Smooth muscle cell (in vitro differentiated cells): ENCODE data around the gene SPATA1. TPM values are rescaled to one million over a fixed set of nuclear protein-coding genes. Genes with fewer than 3 reads are reported as not detected.

ENCODE experiments used
- DNase-seq: peaks from one replicate; lab custom pipeline; 2025; ENCODE audit not compliant: unreplicated experiment; lab: John Stamatoyannopoulos, UW
- H2AFZ ChIP-seq: fragments of 200-600 bp; sonication (generic); 2 replicates; pipeline ENCODE4 v1.6.0; 2016; ENCODE audit warnings: antibody characterized with exemption, low read depth, mild to moderate bottlenecking
- H3F3A ChIP-seq: fragments of 200-600 bp; sonication (generic); 2 replicates; pipeline ENCODE4 v1.6.0; 2017; ENCODE audit warnings: antibody characterized with exemption, low read depth
- H3K27ac ChIP-seq: fragments of 200-600 bp; sonication (generic); 2 replicates; pipeline ENCODE4 v1.5.1; 2016; ENCODE audit warnings: low read depth, mild to moderate bottlenecking
- H3K27me3 ChIP-seq: fragments of 200-600 bp; sonication (generic); 2 replicates; pipeline ENCODE4 v1.6.1; 2016; ENCODE audit warnings: low read depth, mild to moderate bottlenecking
- H3K36me3 ChIP-seq: fragments of 200-600 bp; sonication (generic); 2 replicates; pipeline ENCODE4 v1.5.1; 2016; ENCODE audit warnings: low read depth
- H3K4me1 ChIP-seq: fragments of 200-600 bp; sonication (generic); 2 replicates; pipeline ENCODE4 v1.5.1; 2016; ENCODE audit warnings: low read depth
- H3K4me2 ChIP-seq: fragments of 200-600 bp; sonication (generic); 2 replicates; pipeline ENCODE4 v1.6.0; 2016; ENCODE audit warnings: mild to moderate bottlenecking
- H3K4me3 ChIP-seq: fragments of 200-600 bp; sonication (generic); 2 replicates; pipeline ENCODE4 v1.5.1; 2016; ENCODE audit warnings: mild to moderate bottlenecking
- H3K79me2 ChIP-seq: fragments of 200-600 bp; sonication (generic); 2 replicates; pipeline ENCODE4 v1.6.0; 2016; ENCODE audit warnings: low read depth, mild to moderate bottlenecking
- H3K9ac ChIP-seq: fragments of 200-600 bp; sonication (generic); 2 replicates; pipeline ENCODE4 v1.6.0; 2016; ENCODE audit warnings: low read depth
- H3K9me3 ChIP-seq: fragments of 200-600 bp; sonication (generic); replicated peaks from 2 replicates; pipeline ENCODE4 v1.5.1; 2016; ENCODE audit warnings: low read depth
- H4K20me1 ChIP-seq: fragments of 200-600 bp; sonication (generic); 2 replicates; pipeline ENCODE4 v1.6.0; 2016; ENCODE audit warnings: low read depth
- CTCF ChIP-seq: fragments of 200-600 bp; sonication (generic); IDR thresholded peaks from 2 replicates; pipeline ENCODE4 v1.5.1; 2017; ENCODE audit warnings: borderline replicate concordance, mild to moderate bottlenecking, antibody characterized with exemption; ENCODE audit not compliant: insufficient read depth, poor library complexity, severe bottlenecking
- WGBS: methylation state at CpG from one replicate; pipeline ENCODE4 v1.1.7; 2016; ENCODE audit warnings: low lambda C conversion rate; 5-methylcytosine and 5-hydroxymethylcytosine counted together
- polyA plus RNA-seq: library from polyadenylated mRNA; unstranded; fragments of >200 nt; fragmentation: Nextera tagmentation; extraction: Ambion mirVana; gene quantifications from 2 replicates; pipeline ENCODE4 v1.2.1, GENCODE V29; 2016
- total RNA-seq: library from RNA; depleted of rRNA; stranded (reverse); fragments of >200 nt; gene quantifications from 2 replicates; pipeline ENCODE4 v1.2.3, GENCODE V29; 2014

SPATA1 gene
- total and polyA plus RNA-seq, 2 experiments from 2014 or later, result 0.94 to 2.3 TPM

- peaks cover 28% of the 10 kb centered on the region for H3K4me1 ChIP-seq
- H2AFZ ChIP-seq, result peak within 1 kb of the TSS; percentile 79
- peak within 1 kb of the TSS; percentile 99 for H3K27ac ChIP-seq
- WGBS, result 2% methylated on average over 43 of the region's 67 CpGs
- no peaks in the 10 kb centered on the region for H3K36me3 ChIP-seq
- peak within 1 kb of the TSS; percentile 88 for H3K4me2 ChIP-seq
- TF ChIP-seq CTCF, result no peak
- H3K79me2 ChIP-seq, result peaks cover 17% of the 10 kb centered on the region
- no peaks in the 10 kb centered on the region for H3K9me3 ChIP-seq
- no peaks in the 10 kb centered on the region for H3K27me3 ChIP-seq
- peak; percentile 57 for DNase-seq
- peak within 1 kb of the TSS; percentile 66 for H3K4me3 ChIP-seq
- H4K20me1 ChIP-seq, result no peaks in the 10 kb centered on the region
- H3F3A ChIP-seq, result peaks cover 10% of the 10 kb centered on the region
- H3K9ac ChIP-seq, result peak within 1 kb of the TSS; percentile 96
These were observed 68.0 kb downstream of the SPATA1 start, which contains the start of gene CTBS for GRCh38 chr1:84573967-84574842. TSS of gene CTBS (minus strand) at chr1:84574440. CDS start at chr1:84574415, 25 bp downstream.

- H3K79me2 ChIP-seq, result peaks cover 17% of the 10 kb centered on the region
- H3K4me3 ChIP-seq, result peak overlapping the region; percentile 66
- peaks cover 10% of the 10 kb centered on the region for H3F3A ChIP-seq
- peaks cover 28% of the 10 kb centered on the region for H3K4me1 ChIP-seq
- no peak overlapping the region for H3K27ac ChIP-seq
- H3K36me3 ChIP-seq, result no peaks in the 10 kb centered on the region
- no peaks in the 10 kb centered on the region for H4K20me1 ChIP-seq
- TF ChIP-seq CTCF, result no peak
- no peak overlapping the region for H3K9ac ChIP-seq
- WGBS, result 83% methylated on average over 7 of the region's 7 CpGs
- H3K4me2 ChIP-seq, result peak overlapping the region; percentile 88
- H3K9me3 ChIP-seq, result no peaks in the 10 kb centered on the region
- no peak for DNase-seq
- peak overlapping the region; percentile 75 for H2AFZ ChIP-seq
- H3K27me3 ChIP-seq, result no peaks in the 10 kb centered on the region
These were observed 68.8 kb downstream of the SPATA1 start for GRCh38 chr1:84574936-84575335.

DNA sequence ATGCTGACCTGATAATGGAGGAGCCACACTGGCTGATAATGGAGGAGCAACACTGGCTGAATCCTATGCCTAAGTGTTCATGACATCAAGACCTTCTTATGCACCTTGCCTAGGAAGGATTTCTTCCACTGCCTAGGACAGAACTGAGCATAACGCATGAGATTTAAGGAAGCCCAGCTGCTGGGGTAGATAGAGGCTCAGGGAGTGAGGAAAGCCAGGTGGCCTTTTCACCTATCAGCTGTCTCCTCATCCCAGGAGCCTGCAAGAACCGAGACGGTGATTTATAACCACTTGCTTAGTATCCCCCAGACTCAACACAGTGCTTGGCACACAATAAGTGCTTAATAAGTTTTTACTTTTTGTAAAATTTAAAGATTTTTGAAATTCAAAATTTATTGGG is 75.5 kb downstream of the SPATA1 start:
- WGBS, result 94% methylated on average over 3 of the region's 3 CpGs
- no peak for TF ChIP-seq CTCF

More for the DNA sequence above, 75.5 kb downstream of the SPATA1 start:
- Histone ChIP-seq H3K36me3 (no peaks in the 10 kb centered on the region), H3F3A (peaks cover 2% of the 10 kb centered on the region), H2AFZ (no peak overlapping the region), H3K9ac (no peak overlapping the region), H4K20me1 (no peaks in the 10 kb centered on the region), H3K4me3 (no peak overlapping the region), H3K9me3 (no peaks in the 10 kb centered on the region), H3K4me2 (no peak overlapping the region), H3K27ac (no peak overlapping the region), H3K79me2 (no peaks in the 10 kb centered on the region), H3K27me3 (no peaks in the 10 kb centered on the region), H3K4me1 (peaks cover 21% of the 10 kb centered on the region)
- no peak for DNase-seq
